ENCODE results near the gene C16orf90.

GRCh38 chr16:3481696-3482658 lies 13.3 kb downstream of the C16orf90 start:
- no peak for TF ChIP-seq CTCF (IDR thresholded peaks at IDR 0.05)
- no peak for TF ChIP-seq POLR2A (IDR thresholded peaks at IDR 0.05)
